HFFc6 (cell line): ENCODE measurements around the gene PDE4B. TPM values are rescaled to one million over a fixed set of nuclear protein-coding genes. Genes with fewer than 3 reads are reported as not detected.

Source experiments
- DNase-seq: peaks from one replicate; pipeline ENCODE4 v3.0.0-alpha.2; 2018
- H3K27ac Mint-ChIP-seq: 2 replicates; pipeline ENCODE4 v1.8.0; 2020; ENCODE audit warnings: mild to moderate bottlenecking, mixed read lengths
- H3K27me3 Mint-ChIP-seq: 2 replicates; pipeline ENCODE4 v1.8.0; 2021; ENCODE audit warnings: mild to moderate bottlenecking, moderate library complexity, mixed read lengths; ENCODE audit not compliant: insufficient read depth
- H3K36me3 Mint-ChIP-seq: 2 replicates; pipeline ENCODE4 v1.8.0; 2021; ENCODE audit warnings: low read depth, mixed read lengths
- H3K4me1 Mint-ChIP-seq: 2 replicates; pipeline ENCODE4 v1.8.0; 2020; ENCODE audit warnings: low read depth, mixed read lengths
- H3K4me3 Mint-ChIP-seq: 2 replicates; pipeline ENCODE4 v1.8.0; 2020; ENCODE audit warnings: mild to moderate bottlenecking, moderate library complexity, mixed read lengths
- H3K9me3 Mint-ChIP-seq: 2 replicates; pipeline ENCODE4 v1.8.0; 2020; ENCODE audit warnings: mild to moderate bottlenecking, mixed read lengths
- CTCF ChIP-seq: fragments of 200-600 bp; sonication (generic); IDR thresholded peaks from 2 replicates; pipeline ENCODE4 v1.5.0; 2021; ENCODE audit warnings: antibody characterized with exemption, mild to moderate bottlenecking
- total RNA-seq, 6 experiments: library from RNA; stranded (reverse); fragmentation: NEBNext Ultra II Directional; extraction: Animal tissue kit (Norgen Biotek cat#: 25700); gene quantifications; 2 replicates in 1 of 6; 3 replicates in 5 of 6; pipeline ENCODE4 v1.2.3, GENCODE V29; 2021

PDE4B gene
- total RNA-seq, 6 experiments from 2014 or later = 34.9 to 57.6 (median 42.8) TPM

- H3K4me3 Mint-ChIP-seq = peak overlapping the region; percentile 25; the same call in 1 of the 2 replicates
- peaks cover 16% of the 10 kb centered on the region for H3K36me3 Mint-ChIP-seq
- no peak for TF ChIP-seq CTCF
- peak overlapping the region; percentile 84 for H3K27ac Mint-ChIP-seq
- H3K9me3 Mint-ChIP-seq = no peaks in the 10 kb centered on the region
- DNase-seq = peak; percentile 95
- no peaks in the 10 kb centered on the region for H3K27me3 Mint-ChIP-seq
- peaks cover 75% of the 10 kb centered on the region for H3K4me1 Mint-ChIP-seq
Measured at GRCh38 chr1:65820983-65821382, 28.3 kb downstream of the PDE4B start.

DNA sequence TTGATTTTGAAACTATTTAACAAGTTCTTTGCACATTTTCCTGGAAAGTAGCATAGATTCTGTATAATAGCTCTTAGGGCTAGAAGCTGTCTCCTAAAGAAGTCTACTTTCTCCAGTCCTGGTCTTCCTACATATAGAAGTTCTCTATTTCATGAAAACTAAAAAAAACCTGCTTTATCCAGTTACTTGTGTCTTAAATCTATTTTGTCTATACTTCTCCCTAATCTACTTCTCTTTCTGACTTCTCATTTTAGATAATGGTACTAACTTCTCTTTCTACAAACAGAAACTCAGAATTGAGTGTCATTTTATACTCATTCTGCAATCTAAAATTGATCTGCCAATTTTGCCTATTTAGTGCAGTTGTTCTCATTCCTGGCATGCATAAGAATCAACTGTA lies 28.7 kb downstream of the PDE4B start:
- no peaks in the 10 kb centered on the region for H3K9me3 Mint-ChIP-seq
- peak overlapping the region; percentile 84 for H3K27ac Mint-ChIP-seq
- no peak for TF ChIP-seq CTCF

DNA sequence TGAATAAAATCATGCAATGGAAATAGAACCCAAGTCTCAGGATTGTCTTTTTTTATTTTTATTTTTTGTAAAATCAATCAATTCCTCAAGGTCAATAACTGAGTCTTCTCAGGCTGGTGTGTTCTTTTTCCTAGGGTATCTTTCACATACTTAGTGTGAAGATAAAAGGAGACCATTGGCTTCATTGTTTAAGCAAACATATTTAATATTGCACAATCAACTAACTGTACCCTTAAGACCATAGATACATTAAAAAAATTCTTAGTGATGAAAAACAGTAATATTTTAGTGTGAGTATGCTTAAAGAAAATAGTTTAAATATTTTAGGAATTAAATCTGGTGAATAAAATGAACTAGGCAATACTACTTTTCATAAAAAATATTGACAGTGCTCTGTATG lies 31.4 kb downstream of the PDE4B start:
- H3K27me3 Mint-ChIP-seq = no peaks in the 10 kb centered on the region
- H3K27ac Mint-ChIP-seq = no peak overlapping the region
- no peak for DNase-seq
- TF ChIP-seq CTCF = no peak
- H3K36me3 Mint-ChIP-seq = peaks cover 16% of the 10 kb centered on the region
- H3K4me3 Mint-ChIP-seq = no peak overlapping the region
- H3K9me3 Mint-ChIP-seq = no peaks in the 10 kb centered on the region
- H3K4me1 Mint-ChIP-seq = peaks cover 85% of the 10 kb centered on the region

More for the DNA sequence above, 28.7 kb downstream of the PDE4B start:
- peaks cover 76% of the 10 kb centered on the region for H3K4me1 Mint-ChIP-seq
- H3K4me3 Mint-ChIP-seq = peak overlapping the region; percentile 38
- peaks cover 16% of the 10 kb centered on the region for H3K36me3 Mint-ChIP-seq
- DNase-seq = no peak
- H3K27me3 Mint-ChIP-seq = no peaks in the 10 kb centered on the region

DNA sequence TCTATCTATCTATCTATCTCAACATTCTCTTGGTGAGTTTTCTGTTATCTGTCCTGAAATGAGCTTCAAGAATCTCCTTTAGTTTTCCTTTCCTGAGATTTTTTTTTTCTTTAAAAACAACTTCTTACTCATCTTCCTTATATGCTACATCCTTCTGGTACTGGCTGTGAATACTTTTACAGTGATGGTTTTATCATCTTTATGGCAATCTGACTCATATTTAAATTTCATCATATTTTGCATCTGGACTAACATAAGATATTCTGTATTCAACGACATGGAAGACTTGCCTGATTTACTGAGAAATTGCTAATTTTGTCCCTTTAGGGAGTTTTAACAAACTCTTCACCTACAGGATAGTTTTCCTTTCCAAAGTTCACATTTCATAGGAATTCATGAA lies 33.0 kb downstream of the PDE4B start:
- no peaks in the 10 kb centered on the region for H3K27me3 Mint-ChIP-seq
- H3K9me3 Mint-ChIP-seq = no peaks in the 10 kb centered on the region
- peak overlapping the region; percentile 70 for H3K4me3 Mint-ChIP-seq
- TF ChIP-seq CTCF = no peak
- peaks cover 16% of the 10 kb centered on the region for H3K36me3 Mint-ChIP-seq
- peak; percentile 76 for DNase-seq
- H3K4me1 Mint-ChIP-seq = peaks cover 88% of the 10 kb centered on the region
- peak overlapping the region; percentile 86 for H3K27ac Mint-ChIP-seq

GRCh38 chr1:65826782-65827181 lies 34.1 kb downstream of the PDE4B start:
- peaks cover 88% of the 10 kb centered on the region for H3K4me1 Mint-ChIP-seq
- H3K4me3 Mint-ChIP-seq = peak overlapping the region; percentile 70
- H3K27ac Mint-ChIP-seq = peak overlapping the region; percentile 86
- TF ChIP-seq CTCF = no peak
- no peaks in the 10 kb centered on the region for H3K27me3 Mint-ChIP-seq
- H3K9me3 Mint-ChIP-seq = no peaks in the 10 kb centered on the region
- no peak for DNase-seq
- H3K36me3 Mint-ChIP-seq = peaks cover 16% of the 10 kb centered on the region

DNA sequence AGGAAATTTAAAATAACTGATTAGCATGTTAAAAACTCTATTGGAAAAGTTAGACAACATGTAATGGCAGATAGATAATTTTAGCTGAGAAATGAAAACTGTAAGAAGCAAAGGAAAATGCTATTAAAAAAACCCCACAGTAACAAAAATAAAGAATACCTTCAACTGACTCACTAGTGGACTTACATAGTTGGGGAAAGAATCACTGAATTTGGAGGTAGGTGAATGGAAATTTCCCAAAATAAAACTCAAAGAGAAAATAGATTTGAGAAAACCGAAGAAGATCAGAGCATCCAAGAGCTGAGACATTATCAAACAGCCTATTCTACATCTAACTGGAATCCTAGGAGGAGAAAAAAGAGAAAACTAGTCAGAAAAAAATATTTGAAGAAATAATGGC lies 34.7 kb downstream of the PDE4B start:
- Mint-ChIP-seq H3K36me3 (peaks cover 13% of the 10 kb centered on the region), H3K4me1 (peaks cover 88% of the 10 kb centered on the region), H3K4me3 (peak overlapping the region; percentile 70), H3K27ac (peak overlapping the region; percentile 86), H3K27me3 (no peaks in the 10 kb centered on the region), H3K9me3 (no peaks in the 10 kb centered on the region)
- peak; percentile 23 for DNase-seq
- TF ChIP-seq CTCF = no peak
